Chondrocyte (in vitro differentiated cells): ENCODE measurements around the gene GRK5. TPM values are rescaled to one million over a fixed set of nuclear protein-coding genes. Genes with fewer than 3 reads are reported as not detected.
"Not testable (repeated sequence)": the region's sequence is repeated elsewhere in the genome, so short reads cannot be mapped to it uniquely, and the experiment has no call there.

Experiments
- DNase-seq: peaks from one replicate; pipeline ENCODE4 v3.0.0; 2021; ENCODE audit warnings: mixed read lengths, low spot score
- H3K27ac Mint-ChIP-seq: one replicate; pipeline ENCODE4 v1.8.0; 2021; ENCODE audit warnings: mild to moderate bottlenecking, moderate library complexity, mixed read lengths; ENCODE audit not compliant: unreplicated experiment
- H3K27me3 Mint-ChIP-seq: 2 replicates; pipeline ENCODE4 v1.8.0; 2021; ENCODE audit warnings: low read depth, mixed read lengths
- H3K36me3 Mint-ChIP-seq: 2 replicates; pipeline ENCODE4 v1.8.0; 2021; ENCODE audit warnings: low read depth, mixed read lengths
- H3K4me1 Mint-ChIP-seq: 2 replicates; pipeline ENCODE4 v1.8.0; 2021; ENCODE audit warnings: low read depth, mild to moderate bottlenecking, mixed read lengths
- H3K4me3 Mint-ChIP-seq: one replicate; pipeline ENCODE4 v1.8.0; 2021; ENCODE audit warnings: mild to moderate bottlenecking, moderate library complexity, mixed read lengths; ENCODE audit not compliant: unreplicated experiment
- H3K9me3 Mint-ChIP-seq: 2 replicates; pipeline ENCODE4 v1.8.0; 2021; ENCODE audit warnings: low read depth, mixed read lengths
- CTCF ChIP-seq: fragments of 200-600 bp; sonication (generic); IDR thresholded peaks from 2 replicates; pipeline ENCODE4 v1.5.0; 2021; ENCODE audit warnings: antibody characterized with exemption, mild to moderate bottlenecking, moderate library complexity
- total RNA-seq: library from RNA; stranded (reverse); gene quantifications from 3 replicates; pipeline ENCODE4 v1.2.1, GENCODE V29; 2021

GRK5 gene
- total RNA-seq, 1 donor from 2014 or later, result 16.4 TPM

- H3K9me3 Mint-ChIP-seq, result no peaks in the 10 kb centered on the region
- H3K4me1 Mint-ChIP-seq, result no peaks in the 10 kb centered on the region
- H3K4me3 Mint-ChIP-seq, result no peak overlapping the region
- H3K36me3 Mint-ChIP-seq, result peaks cover 13% of the 10 kb centered on the region
- H3K27me3 Mint-ChIP-seq, result no peaks in the 10 kb centered on the region
- no peak for DNase-seq
- H3K27ac Mint-ChIP-seq, result no peak overlapping the region
- no peak for TF ChIP-seq CTCF
Measured at GRCh38 chr10:119429771-119430170, 222.4 kb downstream of the GRK5 start.

GRCh38 chr10:119431034-119431772, 223.8 kb downstream of the GRK5 start:
- no peak overlapping the region for H3K4me3 Mint-ChIP-seq
- peaks cover 12% of the 10 kb centered on the region for H3K36me3 Mint-ChIP-seq
- no peaks in the 10 kb centered on the region for H3K9me3 Mint-ChIP-seq
- no peaks in the 10 kb centered on the region for H3K27me3 Mint-ChIP-seq
- no peak for TF ChIP-seq CTCF
- no peaks in the 10 kb centered on the region for H3K4me1 Mint-ChIP-seq
- DNase-seq, result no peak
- H3K27ac Mint-ChIP-seq, result no peak overlapping the region

- no peak for TF ChIP-seq CTCF
- Mint-ChIP-seq H3K4me1 (no peaks in the 10 kb centered on the region), H3K27ac (no peak overlapping the region), H3K27me3 (no peaks in the 10 kb centered on the region), H3K36me3 (peaks cover 12% of the 10 kb centered on the region), H3K4me3 (no peak overlapping the region), H3K9me3 (no peaks in the 10 kb centered on the region)
- no peak for DNase-seq
Measured at GRCh38 chr10:119431773-119432135, 224.4 kb downstream of the GRK5 start.

- not testable (repeated sequence) for H3K4me3 Mint-ChIP-seq, H3K9me3 Mint-ChIP-seq, H3K27me3 Mint-ChIP-seq
Measured at GRCh38 chr10:119434942-119435341, 227.6 kb downstream of the GRK5 start.

GRCh38 chr10:119438717-119439116, 231.3 kb downstream of the GRK5 start:
- Mint-ChIP-seq H3K36me3 (peaks cover 12% of the 10 kb centered on the region), H3K4me3 (no peak overlapping the region)

More at GRCh38 chr10:119434942-119435341, 227.6 kb downstream of the GRK5 start:
- peaks cover 15% of the 10 kb centered on the region for H3K36me3 Mint-ChIP-seq
- not testable (repeated sequence) for DNase-seq, H3K4me1 Mint-ChIP-seq, H3K27ac Mint-ChIP-seq

More at GRCh38 chr10:119438717-119439116, 231.3 kb downstream of the GRK5 start:
- TF ChIP-seq CTCF, result no peak
- DNase-seq, result no peak
- Mint-ChIP-seq H3K9me3 (no peaks in the 10 kb centered on the region), H3K27ac (no peak overlapping the region), H3K27me3 (no peaks in the 10 kb centered on the region), H3K4me1 (peaks cover 6% of the 10 kb centered on the region)
